ENCODE data around the gene MS4A4A. TPM values are rescaled to one million over a fixed set of nuclear protein-coding genes. Genes with fewer than 3 reads are reported as not detected.
"Not testable (repeated sequence)": the region's sequence is repeated elsewhere in the genome, so short reads cannot be mapped to it uniquely, and the experiment has no call there.

Gene MS4A4A
- total RNA-seq, 1 experiment from 2014 or later = 0.18 TPM

DNA sequence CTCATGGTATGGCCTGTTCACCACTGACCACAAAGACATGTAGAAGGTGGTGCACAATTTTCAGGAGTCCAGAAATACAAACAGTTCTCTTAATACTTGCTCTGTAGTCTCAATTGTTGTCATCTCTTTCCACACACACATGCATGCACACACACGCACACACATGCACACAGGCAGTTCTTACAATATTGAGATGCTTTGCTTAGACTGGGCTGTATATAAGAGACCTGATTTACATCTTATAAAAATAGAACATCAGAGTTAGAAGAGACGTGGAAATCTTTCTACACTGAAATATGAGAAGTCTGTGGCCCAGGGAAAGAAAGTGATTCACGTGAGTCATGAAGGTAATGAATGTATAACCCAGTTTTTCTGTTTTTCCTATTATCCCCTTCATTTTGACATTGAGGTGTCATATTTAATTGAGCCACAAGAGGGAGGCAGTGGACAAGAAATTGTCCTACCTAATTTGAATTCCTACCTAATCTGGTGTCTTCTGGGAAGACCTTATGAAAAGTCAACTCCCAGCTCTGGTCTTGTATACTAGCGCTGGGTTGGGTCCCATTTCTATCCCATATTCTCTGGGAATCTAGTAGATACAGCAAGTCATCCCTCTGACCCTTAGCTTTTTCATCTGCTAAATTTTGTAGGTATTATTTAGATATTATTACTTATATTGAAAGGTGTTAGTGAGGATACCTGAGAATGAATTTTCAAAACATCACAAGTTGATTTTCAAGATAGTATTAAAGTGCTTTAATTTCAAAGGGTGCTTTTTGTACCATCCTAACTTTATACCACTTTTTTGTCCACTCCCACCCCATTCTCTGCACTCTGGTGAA is 14.9 kb upstream of the MS4A4A start:
- peak in 1 of 2 experiments; percentile 76 for DNase-seq (ENCODE audit: low read depth in 1 of 2, low spot score in 2 of 2)
- Histone ChIP-seq H3K27me3 (replicated peaks) (peaks cover 6% of the 10 kb centered on the region), H3K36me3 (no peaks in the 10 kb centered on the region)

DNA sequence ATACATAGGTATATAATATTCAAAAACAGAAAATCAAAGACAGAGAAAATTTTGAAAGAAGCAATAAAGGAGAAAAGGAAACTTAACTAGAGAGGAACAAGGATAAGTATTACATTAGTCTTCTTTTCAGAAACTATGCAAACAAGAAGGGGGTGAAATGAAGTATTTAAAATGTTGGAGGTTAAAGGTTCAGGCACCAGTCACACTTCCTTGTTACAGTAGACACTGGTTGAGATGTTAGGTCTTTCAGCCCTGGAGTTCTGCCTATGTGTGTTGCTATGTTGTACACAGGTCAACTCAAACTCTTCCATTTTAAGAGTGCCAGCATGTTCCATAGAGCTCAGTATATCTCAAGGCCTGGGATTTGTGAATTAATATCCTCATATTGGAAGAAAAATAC is 6.0 kb upstream of the MS4A4A start:
- DNase-seq (ENCODE audit: low read depth in 1 of 2, low spot score in 2 of 2) = no peak
- Histone ChIP-seq H3K4me1 (replicated peaks) (peaks cover 9% of the 10 kb centered on the region), H3K4me3 (no peak overlapping the region), H3K36me3 (no peaks in the 10 kb centered on the region), H3K27ac (no peak overlapping the region), H3K27me3 (replicated peaks) (no peaks in the 10 kb centered on the region), H3K9me3 (replicated peaks) (no peaks in the 10 kb centered on the region; the same call in 1 of the 2 replicates)

More for the DNA sequence above, 14.9 kb upstream of the MS4A4A start:
- no peak overlapping the region for H3K27ac ChIP-seq
- no peak overlapping the region for H3K4me3 ChIP-seq
- H3K9me3 ChIP-seq (replicated peaks) = no peaks in the 10 kb centered on the region
- no peaks in the 10 kb centered on the region for H3K4me1 ChIP-seq (replicated peaks)

DNA sequence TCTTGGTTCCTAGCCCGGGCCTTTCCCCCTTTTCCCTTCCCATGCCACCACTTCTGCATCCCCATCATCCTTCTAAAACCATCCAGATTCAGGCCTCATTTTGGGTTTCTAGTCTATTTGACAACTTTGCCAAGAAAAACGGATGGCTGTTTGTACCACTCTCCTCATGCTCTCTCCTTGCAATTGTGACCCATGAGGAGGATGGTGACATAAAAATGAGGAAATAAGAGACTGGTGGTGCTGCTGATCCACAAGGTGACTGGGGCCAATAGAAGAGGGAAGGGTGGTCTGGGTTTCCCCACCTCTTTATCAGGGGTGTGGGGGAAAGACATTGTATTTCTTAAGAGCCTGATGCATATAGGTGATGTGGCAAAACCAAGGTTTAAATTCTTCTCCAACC is 1.0 kb downstream of the MS4A4A start:
- DNase-seq (ENCODE audit: low read depth in 1 of 2, low spot score in 2 of 2) = no peak
- Histone ChIP-seq H3K27ac (no peak overlapping the region), H3K9me3 (replicated peaks) (no peaks in the 10 kb centered on the region), H3K36me3 (no peaks in the 10 kb centered on the region), H3K27me3 (replicated peaks) (no peaks in the 10 kb centered on the region), H3K4me1 (replicated peaks) (peaks cover 4% of the 10 kb centered on the region), H3K4me3 (no peak overlapping the region)

DNA sequence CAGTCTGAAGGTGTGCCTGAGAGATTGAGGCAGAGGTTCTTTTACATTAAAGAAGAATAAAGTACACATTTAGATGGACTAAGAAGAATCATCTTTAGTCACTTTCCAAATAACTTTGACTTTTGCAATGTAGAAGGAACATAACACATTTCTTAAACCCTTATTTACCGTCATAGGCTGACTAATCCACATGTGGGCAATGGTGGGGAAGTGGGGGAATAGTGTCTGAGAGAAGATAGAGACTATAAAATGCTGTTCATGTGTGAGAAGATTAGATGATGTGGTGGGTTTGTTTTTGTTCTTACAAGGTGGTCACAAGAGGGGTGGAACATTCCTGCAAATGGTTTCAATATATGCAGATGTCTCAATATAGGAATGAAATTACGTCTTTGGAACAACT is 1.8 kb downstream of the MS4A4A start:
- Histone ChIP-seq H3K4me1 (replicated peaks) (peaks cover 4% of the 10 kb centered on the region), H3K9me3 (replicated peaks) (no peaks in the 10 kb centered on the region), H3K27me3 (replicated peaks) (no peaks in the 10 kb centered on the region), H3K36me3 (no peaks in the 10 kb centered on the region), H3K27ac (no peak overlapping the region), H3K4me3 (no peak overlapping the region)
- DNase-seq (ENCODE audit: low read depth in 1 of 2, low spot score in 2 of 2) = no peak

DNA sequence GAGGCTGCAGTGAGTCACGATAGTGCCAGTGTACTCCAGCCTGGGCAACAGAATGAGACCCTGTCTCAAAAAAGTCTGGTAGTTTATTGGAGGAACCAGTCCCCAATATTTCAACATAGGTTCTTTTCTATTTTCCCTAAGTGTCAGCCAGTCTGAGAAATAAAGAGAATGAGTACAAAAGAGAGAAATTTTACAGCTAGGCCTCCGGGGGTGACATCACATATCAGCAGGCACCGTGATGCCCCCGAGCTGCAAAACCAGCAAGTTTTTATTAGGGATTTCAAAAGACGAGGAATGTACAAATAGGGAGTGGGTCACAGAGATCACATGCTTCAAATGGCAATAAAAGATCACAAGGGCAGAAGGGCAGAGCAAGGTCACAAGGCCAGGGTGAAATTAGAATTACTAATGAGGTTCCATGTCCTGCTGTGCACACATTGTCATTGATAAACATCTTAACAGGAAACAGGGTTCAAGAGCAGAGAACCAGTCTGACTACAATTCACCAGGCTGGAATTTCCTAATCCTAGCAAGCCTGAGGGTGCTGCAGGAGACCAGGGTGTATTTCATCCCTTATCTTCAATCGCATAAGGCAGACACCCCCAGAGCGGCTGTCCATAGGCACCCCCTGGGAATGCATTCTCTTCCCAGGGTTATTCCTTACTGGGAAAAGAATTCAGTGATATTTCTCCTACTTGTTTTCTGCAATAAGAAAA is 5.1 kb downstream of the MS4A4A start:
- DNase-seq (ENCODE audit: low read depth in 1 of 2, low spot score in 2 of 2); H3K36me3 ChIP-seq; H3K27ac ChIP-seq; H3K27me3 ChIP-seq (replicated peaks); H3K4me1 ChIP-seq (replicated peaks); H3K4me3 ChIP-seq; H3K9me3 ChIP-seq (replicated peaks): not testable (repeated sequence)

DNA sequence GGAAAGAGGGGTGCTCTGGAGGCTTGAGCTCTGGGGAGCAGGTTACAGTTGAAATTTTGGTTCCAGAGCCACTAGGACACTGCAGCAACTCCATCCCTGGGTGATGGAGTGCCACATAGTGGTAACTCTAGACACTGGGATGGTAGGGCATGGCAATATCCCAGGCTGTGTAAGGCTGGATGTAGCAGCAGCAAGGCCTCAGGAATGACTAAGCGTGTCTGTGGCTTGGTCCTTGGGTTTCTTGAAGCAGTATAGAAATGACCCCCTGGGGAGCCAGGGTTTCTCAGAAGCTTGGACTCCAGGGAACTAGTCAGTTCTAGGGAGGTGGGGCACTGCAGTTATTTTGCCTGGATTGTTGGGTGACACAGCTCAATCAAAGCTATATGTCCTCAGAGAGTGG is 8.1 kb downstream of the MS4A4A start:
- no peak for DNase-seq (ENCODE audit: low read depth in 1 of 2, low spot score in 2 of 2)
- no peak overlapping the region for H3K4me3 ChIP-seq
- no peaks in the 10 kb centered on the region for H3K36me3 ChIP-seq
- no peaks in the 10 kb centered on the region; the same call in 1 of the 2 replicates for H3K27me3 ChIP-seq (replicated peaks)
- H3K4me1 ChIP-seq (replicated peaks) = peaks cover 4% of the 10 kb centered on the region
- H3K9me3 ChIP-seq (replicated peaks) = no peaks in the 10 kb centered on the region
- H3K27ac ChIP-seq = no peak overlapping the region

DNA sequence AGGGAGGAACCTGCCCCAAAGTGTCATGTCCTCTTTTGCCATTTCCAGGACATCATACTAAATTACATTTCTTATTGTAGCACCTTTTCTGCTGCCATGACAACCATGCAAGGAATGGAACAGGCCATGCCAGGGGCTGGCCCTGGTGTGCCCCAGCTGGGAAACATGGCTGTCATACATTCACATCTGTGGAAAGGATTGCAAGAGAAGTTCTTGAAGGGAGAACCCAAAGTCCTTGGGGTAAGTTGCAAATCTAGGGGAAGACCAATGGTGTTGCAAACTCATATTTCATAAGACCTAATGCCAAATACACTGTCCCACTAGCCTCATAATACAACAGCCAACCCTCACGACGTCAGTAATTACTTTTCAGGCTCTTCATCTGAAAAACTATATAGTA is 11.7 kb downstream of the MS4A4A start:
- Histone ChIP-seq H3K27ac (no peak overlapping the region), H3K4me3 (no peak overlapping the region), H3K36me3 (no peaks in the 10 kb centered on the region), H3K27me3 (replicated peaks) (peaks cover 6% of the 10 kb centered on the region), H3K4me1 (replicated peaks) (no peaks in the 10 kb centered on the region), H3K9me3 (replicated peaks) (no peaks in the 10 kb centered on the region)
- DNase-seq (ENCODE audit: low read depth in 1 of 2, low spot score in 2 of 2) = no peak

DNA sequence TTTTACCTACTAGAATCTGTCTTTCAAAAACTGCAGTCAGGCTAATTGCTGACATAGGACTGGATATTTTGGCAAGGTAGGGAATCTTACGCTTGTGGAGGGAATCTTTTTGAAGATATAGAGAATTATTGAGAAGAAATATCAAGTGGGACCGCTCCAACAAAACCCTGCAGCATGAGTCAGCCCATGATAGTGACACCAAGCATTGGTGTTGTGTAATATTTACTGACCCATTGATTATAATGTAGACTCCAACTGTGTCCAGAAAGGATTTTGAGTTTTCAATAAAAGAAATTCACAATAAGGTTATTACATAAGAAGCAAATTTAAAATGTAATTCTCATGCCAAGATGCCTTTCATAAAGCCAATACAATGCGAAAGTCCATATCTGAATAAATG is 20.7 kb downstream of the MS4A4A start:
- Histone ChIP-seq H3K27ac (no peak overlapping the region), H3K36me3 (no peaks in the 10 kb centered on the region), H3K4me3 (no peak overlapping the region), H3K27me3 (replicated peaks) (peaks cover 6% of the 10 kb centered on the region; the same call in 1 of the 2 replicates), H3K4me1 (replicated peaks) (peaks cover 48% of the 10 kb centered on the region), H3K9me3 (replicated peaks) (no peaks in the 10 kb centered on the region)
- DNase-seq (ENCODE audit: low read depth in 1 of 2, low spot score in 2 of 2) = no peak

DNA sequence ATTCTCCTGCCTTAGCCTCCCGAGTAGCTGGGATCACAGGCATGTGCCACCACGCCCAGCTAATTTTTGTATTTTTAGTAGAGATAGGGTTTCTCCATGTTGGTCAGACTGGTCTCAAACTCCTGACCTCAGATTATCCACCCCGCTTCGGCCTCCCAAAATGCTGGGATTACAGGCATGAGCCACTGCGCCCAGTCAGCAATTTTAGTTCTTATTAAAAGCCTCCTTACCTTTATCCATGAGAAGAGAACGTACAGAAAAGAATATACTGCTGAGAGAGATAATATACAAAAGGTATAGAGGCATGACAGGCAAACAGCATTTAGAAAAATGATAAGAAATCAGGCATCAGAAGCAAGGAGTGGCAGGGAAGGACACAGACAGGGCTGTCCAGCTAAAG is 21.4 kb downstream of the MS4A4A start:
- H3K36me3 ChIP-seq; H3K27me3 ChIP-seq (replicated peaks); H3K27ac ChIP-seq; H3K9me3 ChIP-seq (replicated peaks); DNase-seq (ENCODE audit: low read depth in 1 of 2, low spot score in 2 of 2); H3K4me3 ChIP-seq: not testable (repeated sequence)
- peaks cover 55% of the 10 kb centered on the region for H3K4me1 ChIP-seq (replicated peaks)

DNA sequence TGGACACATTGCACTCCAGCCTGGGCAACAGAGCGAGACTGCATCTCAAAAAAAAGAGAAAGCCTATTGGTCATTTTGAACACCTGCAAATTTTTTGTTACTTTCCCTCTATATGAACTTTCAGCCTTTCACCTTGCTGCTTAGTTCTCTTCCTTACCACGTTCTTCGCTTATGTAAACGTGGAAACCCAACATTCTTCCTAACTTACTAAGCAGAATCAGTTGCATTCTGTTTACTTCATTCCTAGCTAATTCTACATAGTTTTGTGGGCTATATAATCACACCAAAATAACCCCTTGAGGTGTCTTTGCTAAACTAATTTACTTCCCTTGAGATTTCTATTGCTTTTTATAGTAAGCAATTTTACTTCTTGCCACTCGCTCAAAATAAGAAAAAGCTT is 23.2 kb downstream of the MS4A4A start:
- no peaks in the 10 kb centered on the region for H3K27me3 ChIP-seq (replicated peaks)
- no peaks in the 10 kb centered on the region for H3K9me3 ChIP-seq (replicated peaks)
- no peaks in the 10 kb centered on the region for H3K36me3 ChIP-seq
- H3K4me3 ChIP-seq = no peak overlapping the region
- peaks cover 66% of the 10 kb centered on the region for H3K4me1 ChIP-seq (replicated peaks)
- DNase-seq (ENCODE audit: low read depth in 1 of 2, low spot score in 2 of 2) = peak in 1 of 2 experiments; percentile 74
- peak overlapping the region; percentile 81 for H3K27ac ChIP-seq

DNA sequence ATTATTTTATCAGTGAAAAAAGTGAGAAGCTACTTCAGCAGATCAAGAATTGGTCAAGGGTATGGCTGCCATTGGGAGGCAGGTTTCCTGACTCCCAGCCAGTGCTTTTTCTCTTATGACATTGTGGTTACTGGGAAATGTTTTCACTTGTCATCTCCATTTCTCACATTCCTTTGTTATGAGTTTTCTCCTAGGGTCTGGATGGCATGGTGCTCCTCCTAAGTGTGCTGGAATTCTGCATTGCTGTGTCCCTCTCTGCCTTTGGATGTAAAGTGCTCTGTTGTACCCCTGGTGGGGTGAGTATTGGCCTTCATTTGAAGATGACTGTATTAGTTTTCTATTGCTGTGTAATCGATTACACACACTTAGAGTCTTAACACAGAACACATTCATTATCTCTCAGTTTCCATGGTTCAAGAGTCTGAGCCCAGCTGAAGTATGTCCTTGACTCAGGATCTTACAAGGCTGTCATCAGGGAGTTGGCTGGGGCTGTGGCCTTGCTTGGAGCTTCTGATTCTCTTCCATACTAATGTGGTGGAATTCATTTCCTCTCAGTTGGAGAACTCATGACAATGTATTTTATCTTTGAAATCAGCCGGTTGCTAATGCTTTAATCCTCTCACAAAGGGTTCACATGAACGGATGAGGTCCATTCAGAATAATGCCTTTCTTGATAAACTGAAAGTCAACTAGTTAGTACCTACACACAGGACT is 25.6 kb downstream of the MS4A4A start:
- H3K27me3 ChIP-seq (replicated peaks) = no peaks in the 10 kb centered on the region
- no peak overlapping the region for H3K4me3 ChIP-seq
- no peaks in the 10 kb centered on the region for H3K36me3 ChIP-seq
- no peaks in the 10 kb centered on the region for H3K9me3 ChIP-seq (replicated peaks)
- peaks cover 66% of the 10 kb centered on the region for H3K4me1 ChIP-seq (replicated peaks)
- peak overlapping the region; percentile 81 for H3K27ac ChIP-seq
- peak; percentile 57 to 90 for DNase-seq (ENCODE audit: low read depth in 1 of 2, low spot score in 2 of 2)

DNA sequence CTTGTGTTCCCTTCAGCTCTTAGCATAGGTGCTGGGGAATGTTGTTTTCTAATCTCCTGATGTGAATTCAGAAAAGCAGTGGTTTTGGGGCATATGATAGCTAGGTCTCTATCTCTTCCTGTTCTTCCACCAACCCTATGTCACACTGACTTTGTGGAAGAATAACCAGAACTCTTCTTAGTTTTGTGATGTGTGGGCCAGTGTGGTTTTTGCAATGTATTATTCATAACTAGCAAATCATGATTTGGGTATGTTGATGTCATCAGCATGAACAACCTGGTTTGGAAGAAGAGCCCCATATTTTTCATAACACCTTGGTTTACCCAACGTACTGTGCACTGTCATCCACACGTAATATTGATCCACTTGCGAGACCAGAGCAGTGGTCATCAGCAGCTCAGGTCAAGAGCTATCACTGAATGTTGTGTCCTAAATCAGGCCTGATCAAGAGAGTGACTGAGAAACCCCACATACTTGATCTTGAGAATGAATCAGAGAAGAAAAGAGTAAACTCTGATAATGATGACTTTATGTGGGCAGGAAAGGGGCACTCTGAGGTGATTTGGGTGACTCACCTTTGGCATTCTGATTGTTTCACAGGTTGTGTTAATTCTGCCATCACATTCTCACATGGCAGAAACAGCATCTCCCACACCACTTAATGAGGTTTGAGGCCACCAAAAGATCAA is 27.2 kb downstream of the MS4A4A start:
- DNase-seq (ENCODE audit: low read depth in 1 of 2, low spot score in 2 of 2) = no peak

DNA sequence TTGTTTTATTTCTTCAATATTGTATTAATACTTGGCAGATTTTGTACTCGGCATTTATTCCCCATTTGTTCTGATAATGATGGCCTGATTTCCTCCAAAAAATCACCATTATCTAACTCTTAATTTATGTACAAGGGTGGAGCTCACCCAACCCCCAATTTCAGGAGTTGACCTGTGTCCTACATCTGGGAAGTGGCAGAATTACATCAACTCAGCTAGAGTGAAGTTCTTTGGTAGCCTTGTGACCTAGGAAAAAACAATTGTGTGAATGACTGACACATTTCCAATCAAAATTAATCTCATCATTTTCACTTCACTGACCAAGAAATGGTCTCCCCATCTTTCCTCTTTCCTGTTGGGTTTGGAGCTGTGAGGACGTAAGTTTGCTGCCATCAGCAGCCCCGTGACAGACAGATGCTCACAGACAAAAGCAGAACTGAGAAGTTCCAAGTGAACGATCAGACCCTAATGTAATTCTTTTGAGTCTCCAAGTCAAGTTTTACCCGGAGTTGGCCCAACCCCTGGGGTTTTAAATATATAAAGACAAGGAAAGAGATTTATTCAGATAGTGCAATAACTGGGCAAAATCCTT is 30.0 kb downstream of the MS4A4A start:
- H3K36me3 ChIP-seq = no peaks in the 10 kb centered on the region
- DNase-seq (ENCODE audit: low read depth in 1 of 2, low spot score in 2 of 2) = no peak
- H3K4me3 ChIP-seq = no peak overlapping the region
- peaks cover 24% of the 10 kb centered on the region for H3K4me1 ChIP-seq (replicated peaks)
- no peaks in the 10 kb centered on the region for H3K27me3 ChIP-seq (replicated peaks)
- no peaks in the 10 kb centered on the region for H3K9me3 ChIP-seq (replicated peaks)
- no peak overlapping the region for H3K27ac ChIP-seq

More for the DNA sequence above, 27.2 kb downstream of the MS4A4A start:
- Histone ChIP-seq H3K27ac (no peak overlapping the region), H3K4me1 (replicated peaks) (peaks cover 52% of the 10 kb centered on the region), H3K27me3 (replicated peaks) (no peaks in the 10 kb centered on the region), H3K4me3 (no peak overlapping the region), H3K9me3 (replicated peaks) (no peaks in the 10 kb centered on the region), H3K36me3 (no peaks in the 10 kb centered on the region)

All from SJSA1 (cell line).